HG02623 (cell line): ENCODE results near the gene DCP2.
A peak's percentile ranks its signal among the peaks of the same experiment; 100 is the strongest.

ENCODE experiments used
- ATAC-seq: cut with Tn5 transposase; IDR thresholded peaks from one replicate; pipeline ENCODE4 v1.9.1; 2021; ENCODE audit warnings: moderate library complexity; ENCODE audit not compliant: unreplicated experiment

Gene DCP2

DNA sequence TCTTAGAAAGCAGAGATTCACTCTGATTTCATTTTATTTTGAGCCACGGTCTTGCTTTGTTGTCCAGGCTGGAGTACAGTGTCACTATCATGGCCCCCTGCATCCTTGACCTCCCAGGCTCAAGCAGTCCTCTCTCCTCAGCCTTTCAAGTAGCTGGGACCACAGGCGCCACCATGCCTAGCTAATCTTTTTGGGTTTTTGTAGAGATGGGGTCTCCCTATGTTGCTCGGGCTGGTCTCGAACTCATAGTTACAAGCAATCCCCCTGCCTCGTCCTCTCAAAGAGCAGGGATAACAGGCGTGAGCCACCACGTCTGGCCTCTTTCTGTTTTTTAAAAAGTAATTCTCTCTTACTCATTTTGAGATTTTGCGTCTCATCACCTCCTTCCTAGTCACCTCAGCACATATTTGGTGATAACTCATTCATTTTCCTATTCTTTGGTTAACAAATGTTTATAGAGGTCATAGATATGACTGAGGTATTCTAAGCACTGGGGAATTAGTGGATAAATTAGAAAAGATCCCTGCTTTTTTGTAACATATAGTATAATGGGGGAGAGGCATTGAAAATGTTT, 10.8 kb upstream of the DCP2 start:
- no peak for ATAC-seq

DNA sequence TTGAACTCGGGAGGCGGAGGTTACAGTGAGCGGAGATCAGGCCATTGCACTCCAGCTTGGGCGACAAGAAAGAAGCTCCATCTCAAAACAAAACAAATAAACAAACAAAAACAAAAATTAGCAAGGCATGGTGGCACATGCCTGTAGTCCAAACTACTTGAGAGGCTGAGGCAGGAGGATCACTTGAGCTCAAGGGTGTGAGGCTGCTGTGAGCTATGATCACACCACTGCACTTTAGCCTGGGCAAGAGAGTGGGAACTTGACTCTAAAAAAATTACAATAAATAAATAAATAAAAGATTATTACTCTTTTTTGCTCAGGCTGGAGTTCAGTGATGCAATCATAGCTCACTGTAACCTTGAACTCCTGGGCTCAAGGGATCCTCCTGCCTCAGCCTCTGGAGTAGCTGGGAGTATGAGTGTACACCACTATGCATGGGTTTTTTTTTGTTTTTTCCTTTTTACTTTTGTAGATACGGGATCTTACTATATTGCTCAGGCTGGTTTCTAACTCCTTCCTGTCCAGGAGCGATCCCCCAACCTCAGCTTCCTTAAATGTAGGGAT, 9.0 kb upstream of the DCP2 start:
- no peak for ATAC-seq

DNA sequence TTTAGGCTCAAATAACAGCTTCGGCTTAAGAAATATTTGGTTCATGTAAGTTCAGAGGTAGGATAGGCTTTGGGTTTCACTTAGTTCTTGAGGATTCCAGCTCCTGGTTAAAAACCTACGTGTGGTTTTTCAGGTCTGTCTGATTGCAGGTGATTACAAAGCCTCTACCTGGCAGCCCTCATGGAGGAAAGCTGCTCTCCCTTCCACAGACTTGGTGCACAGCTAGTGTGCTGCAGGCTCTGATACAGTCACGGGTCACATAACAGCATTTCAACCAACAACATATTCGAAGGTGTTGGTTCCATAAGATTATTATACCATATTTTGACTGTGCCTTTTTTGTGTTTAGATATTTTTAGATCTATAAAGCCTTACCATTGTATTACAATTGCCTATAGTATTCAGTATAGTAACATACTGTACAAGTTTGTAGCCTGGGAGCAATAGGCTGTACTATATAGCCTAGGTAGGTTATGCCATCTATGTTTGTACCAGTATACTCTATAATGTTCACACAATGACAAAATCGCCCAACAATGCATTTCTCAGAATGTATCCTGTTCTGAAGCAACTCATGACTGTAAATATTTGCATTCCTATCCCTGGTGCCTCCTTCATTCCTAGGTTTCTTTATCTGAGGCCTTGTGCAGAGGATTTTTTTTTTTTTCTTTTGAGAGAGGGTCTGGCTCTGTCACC, 8.0 kb upstream of the DCP2 start:
- no peak for ATAC-seq

DNA sequence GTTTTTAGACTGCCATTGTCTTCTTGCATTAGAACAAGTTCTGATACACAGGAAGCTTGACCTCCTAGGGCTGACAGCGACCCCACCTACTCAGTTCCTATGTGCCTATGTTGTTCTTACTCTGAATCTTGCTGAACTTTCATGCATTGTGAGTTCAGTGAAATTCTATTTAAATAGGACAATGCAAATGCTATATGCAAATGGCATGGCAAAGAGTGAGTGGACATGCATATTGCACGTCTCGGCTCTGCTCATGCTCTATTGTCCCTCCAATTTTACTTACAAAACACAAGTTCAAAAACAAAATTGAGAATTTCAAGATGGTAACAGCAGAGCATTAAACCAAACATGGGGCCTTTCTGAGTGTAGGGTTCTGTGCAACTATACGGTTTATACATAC, 5.3 kb upstream of the DCP2 start:
- ATAC-seq, result no peak

DNA sequence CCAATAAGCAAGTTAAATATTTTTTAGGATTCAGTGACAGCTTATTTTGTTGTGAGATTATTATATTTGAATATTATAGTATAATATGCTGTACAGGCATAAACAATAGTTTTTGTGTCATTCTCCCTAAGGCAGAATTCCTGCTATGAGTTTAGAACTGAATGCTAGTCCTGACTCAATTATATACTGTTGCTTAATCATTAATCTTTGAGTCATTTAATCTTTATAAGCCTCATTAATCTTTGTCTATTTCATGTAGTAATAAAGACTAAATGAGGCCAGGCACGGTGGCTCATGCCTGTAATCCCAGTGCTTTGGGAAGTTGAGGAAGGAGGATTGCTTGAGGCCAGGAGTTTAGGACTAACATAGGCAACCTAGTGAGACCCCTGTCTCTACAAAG, 3.6 kb upstream of the DCP2 start:
- ATAC-seq, result no peak

DNA sequence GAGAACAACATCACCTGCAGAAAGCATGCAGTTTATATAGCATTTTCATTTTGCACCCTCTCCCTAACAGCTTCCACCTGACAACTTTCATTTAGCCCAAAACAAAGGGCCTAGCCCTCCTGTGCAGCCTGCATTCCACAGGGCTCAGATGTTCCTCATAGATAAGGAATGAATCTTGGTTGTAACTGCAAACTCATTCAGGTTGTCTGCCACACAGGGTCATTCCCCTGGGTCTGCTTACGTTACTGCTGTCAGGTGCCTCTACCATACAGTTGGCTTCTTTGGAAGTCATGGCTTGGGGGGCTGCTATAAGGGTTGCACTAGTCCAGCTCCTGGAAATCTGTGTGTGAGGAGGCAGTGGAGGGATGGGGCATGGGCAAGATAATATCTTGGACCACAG, 2.7 kb upstream of the DCP2 start:
- no peak for ATAC-seq

GRCh38 chr5:112974901-112975300, 1.7 kb upstream of the DCP2 start:
- ATAC-seq, result no peak

DNA sequence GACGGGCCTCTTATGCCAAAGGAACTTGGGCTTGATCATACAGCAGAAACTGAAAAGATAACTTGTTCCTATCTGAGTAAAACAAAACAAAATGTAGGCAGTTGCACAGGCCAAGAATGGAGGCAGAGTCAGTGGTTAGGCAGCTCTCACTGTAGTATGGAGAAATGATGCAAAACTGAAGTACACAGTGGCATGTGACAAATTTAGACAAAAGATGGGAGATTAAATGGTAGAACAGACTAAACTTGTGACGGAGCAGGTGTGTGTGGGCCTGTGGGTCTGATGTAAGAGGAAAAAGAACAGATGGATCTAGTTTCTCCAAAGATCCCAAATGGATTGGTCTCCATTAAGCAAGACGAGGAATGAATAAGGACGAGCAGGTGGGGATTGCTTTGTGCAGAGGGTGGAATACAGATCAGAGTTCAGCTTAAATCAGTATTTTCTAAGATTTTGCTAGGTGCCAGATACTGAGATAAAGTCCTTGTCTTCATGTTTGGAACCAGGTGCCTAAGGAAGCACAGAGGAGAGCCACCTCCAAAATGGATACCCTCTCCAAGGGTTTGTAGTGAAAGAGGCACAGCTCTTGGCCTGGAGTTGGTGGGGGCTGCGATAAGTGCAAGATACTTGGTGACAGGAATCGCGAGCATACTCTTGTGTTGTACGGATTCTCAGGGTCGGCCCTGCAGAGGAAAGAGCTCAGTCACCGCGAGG, 722 bp upstream of the DCP2 start:
- ATAC-seq, result peak; percentile 3

- ATAC-seq, result no peak
Observed at GRCh38 chr5:112977440-112977861, 853 bp downstream of the DCP2 start.

DNA sequence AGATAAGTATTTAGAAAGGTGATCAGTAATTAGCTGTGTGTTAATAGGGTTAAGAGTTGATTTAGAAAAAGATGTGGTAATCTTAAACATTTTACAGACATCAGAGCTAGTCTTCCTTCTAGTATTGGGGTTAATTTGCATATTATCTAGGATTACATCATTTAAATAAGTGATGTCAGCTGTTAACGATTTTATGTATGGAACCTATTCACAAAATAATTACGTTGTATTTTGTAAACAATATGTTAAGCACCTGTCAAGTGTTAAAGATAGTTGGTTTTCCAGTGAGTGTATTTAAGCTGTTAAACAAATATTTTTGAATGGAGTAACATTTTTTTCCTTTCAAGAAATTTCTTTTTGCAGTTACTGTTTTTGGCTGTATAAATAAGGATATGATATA, 2.2 kb downstream of the DCP2 start:
- no peak for ATAC-seq

DNA sequence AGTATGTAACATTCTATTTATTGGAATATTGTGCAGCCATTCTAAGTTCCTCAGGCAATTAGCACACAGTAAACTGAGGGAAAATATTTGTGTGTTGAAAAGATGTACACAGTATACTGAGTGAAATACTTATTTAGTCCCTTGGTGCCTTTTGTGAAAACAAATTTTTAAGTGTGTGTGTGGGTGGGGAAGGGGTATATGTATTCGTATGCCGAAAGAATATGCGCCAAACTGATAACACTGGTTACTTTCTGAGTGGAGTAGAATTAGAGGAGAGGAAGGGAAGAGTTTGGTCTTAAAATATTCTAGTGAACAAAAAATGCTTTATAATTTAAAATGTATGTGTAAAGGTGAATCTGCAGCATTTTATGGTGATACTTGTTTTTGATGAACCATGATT, 3.1 kb downstream of the DCP2 start:
- ATAC-seq, result no peak

DNA sequence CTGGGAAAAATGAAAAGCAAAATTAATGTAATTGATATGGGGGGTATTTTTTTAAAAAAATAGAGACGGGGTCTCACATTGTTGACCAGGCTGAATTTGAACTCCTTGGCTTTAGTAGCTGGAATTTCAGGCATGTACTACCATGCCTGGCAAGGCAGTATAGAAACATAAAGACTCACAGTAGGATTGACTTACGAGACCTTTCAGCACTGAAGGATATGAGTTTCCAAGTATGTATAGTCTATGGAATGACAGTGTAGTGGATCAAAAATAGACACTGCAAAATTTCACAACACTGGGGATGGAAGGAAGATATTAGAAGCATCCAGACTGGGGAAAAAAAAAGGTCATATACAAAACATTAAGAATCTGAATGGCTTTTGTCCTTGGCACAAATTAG, 6.8 kb downstream of the DCP2 start:
- ATAC-seq, result no peak

- ATAC-seq, result no peak
Observed at GRCh38 chr5:112986224-112986623, 9.6 kb downstream of the DCP2 start.

DNA sequence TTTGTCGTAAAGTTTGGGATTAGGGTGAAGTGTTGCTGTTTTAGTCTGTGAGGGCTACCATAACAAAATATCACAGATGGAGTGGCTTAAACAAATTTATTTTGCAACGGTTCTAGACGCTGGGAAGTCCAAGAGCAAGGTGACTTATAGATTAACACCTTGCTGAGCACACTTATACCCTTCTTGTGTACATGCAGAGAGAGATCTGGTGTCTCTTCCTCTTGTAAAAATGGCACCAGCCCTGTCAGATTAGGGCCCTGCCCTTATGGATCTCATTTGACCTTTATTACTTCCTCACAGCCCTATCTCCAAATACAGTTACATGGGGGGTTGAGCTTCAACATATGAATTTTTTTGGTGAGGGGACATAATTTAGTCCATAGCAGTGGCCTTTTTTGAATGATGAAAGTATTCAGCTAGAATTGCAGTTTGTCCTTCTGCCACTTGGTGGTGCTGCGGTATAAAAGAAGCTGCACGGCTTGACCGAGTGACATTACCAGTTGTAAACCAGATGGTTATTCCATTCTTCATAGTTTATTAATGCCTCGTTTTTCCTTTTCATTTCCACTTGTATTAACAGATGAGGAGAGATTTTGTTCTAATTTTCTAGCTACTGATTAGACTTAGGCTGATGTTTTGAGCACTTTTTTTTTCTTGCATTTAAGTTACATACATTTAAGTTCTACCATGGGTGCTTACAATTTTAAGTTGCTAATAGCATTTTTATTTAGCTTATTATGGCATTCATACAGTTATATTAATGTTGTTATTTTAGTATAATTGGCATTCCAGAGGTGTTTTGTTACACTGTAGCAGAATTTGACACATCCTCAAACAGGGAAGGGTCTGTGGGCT, 19.4 kb downstream of the DCP2 start:
- peak; percentile 78 for ATAC-seq

- ATAC-seq, result no peak
Observed at GRCh38 chr5:112996830-112997374, 20.3 kb downstream of the DCP2 start.

- ATAC-seq, result no peak
Observed at GRCh38 chr5:112998296-112998695, 21.7 kb downstream of the DCP2 start.

DNA sequence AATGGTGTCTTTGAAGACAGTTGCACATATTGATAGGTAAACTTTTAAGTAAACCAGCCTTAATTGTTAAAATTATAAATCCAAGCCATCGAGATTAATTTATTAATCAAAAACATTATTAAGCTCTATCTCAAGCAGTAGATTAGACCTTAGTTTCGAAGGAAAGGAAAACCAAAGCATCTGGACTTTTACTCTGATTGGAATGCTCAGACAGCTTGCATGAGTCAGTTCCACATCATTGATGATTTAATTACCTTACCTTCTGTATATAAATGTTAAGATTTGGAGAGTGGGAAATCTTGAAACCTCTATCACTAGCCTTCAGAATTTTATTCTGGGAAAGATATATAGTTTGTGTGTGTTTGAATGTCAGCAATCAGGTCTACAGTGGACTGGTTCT, 23.9 kb downstream of the DCP2 start:
- ATAC-seq, result no peak

DNA sequence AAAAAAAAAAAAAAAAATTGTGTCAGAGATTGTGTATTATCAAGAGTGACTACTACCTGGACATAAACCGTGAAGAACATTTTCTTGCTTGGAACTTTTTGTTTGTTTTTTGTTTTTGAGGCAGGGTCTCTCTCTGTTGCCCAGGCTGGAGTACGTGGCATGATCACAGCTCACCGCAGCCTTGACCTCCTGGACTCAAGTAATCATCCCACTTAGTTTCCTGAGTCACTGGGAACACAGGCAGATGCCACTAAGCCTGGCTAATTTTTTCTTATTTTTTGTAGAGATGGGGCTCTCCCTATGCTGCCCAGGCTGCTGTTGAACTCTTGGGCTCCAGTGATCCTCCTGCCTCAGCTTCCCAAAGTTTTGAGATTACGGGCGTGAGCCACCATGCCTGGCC, 25.8 kb downstream of the DCP2 start:
- no peak for ATAC-seq

GRCh38 chr5:113003763-113004162, 27.2 kb downstream of the DCP2 start:
- ATAC-seq, result no peak

DNA sequence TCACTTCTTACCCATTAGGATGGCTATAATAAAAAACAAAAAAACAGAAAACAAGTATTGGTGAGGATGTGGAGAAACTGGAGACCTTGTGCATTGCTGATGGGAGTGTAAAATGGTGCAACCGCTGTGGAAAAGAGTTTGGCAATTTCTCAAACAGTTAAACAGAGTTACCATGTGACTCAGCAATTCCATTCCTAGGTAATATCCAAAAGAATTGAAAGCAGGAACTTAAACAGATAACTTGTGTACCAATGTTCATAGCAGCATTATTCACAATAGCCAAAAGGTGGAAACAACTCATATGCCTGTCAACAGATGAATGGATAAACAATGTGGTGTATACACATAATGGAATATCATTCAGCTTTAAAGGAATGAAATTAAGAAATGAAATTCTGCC, 28.9 kb downstream of the DCP2 start:
- no peak for ATAC-seq
